Ramos (cell line): Measurements from ENCODE around the gene MXD3.

Experiments used
- in situ Hi-C: fragments of 300-500 bp; cut with MboI; formaldehyde crosslinking; loops from one replicate; pipeline ENCODE4 v1.14.3; 2022; ENCODE audit warnings: low sequenced_read_pairs; ENCODE audit not compliant: unreplicated experiment

Gene MXD3

GRCh38 chr5:177327539-177328522, 16.1 kb upstream of the MXD3 start:
- in situ Hi-C loops, result no loop called here

- in situ Hi-C loops, result no loop called here
Measured at GRCh38 chr5:177325868-177326381, 14.2 kb upstream of the MXD3 start.

GRCh38 chr5:177320879-177321278, 9.2 kb upstream of the MXD3 start:
- in situ Hi-C loops, result no loop called here

- in situ Hi-C loops, result no loop called here
Measured at GRCh38 chr5:177319913-177320588, 8.4 kb upstream of the MXD3 start.

GRCh38 chr5:177317959-177318377, 6.3 kb upstream of the MXD3 start:
- in situ Hi-C loops, result no loop called here

GRCh38 chr5:177316005-177316404, 4.3 kb upstream of the MXD3 start:
- in situ Hi-C loops, result no loop called here

- in situ Hi-C loops, result no loop called here
Measured at GRCh38 chr5:177315411-177315810, 3.7 kb upstream of the MXD3 start.

- in situ Hi-C loops, result loop anchor here (5.0 kb wide), 2 partner anchors 143 to 197 kb away; no protein-coding TSS in a partner anchor
Measured at GRCh38 chr5:177314376-177315342, 3.0 kb upstream of the MXD3 start.

- in situ Hi-C loops, result loop anchor here (5.0 kb wide), 2 partner anchors 144 to 196 kb away; no protein-coding TSS in a partner anchor
Measured at GRCh38 chr5:177313561-177314259, 2.0 kb upstream of the MXD3 start.

GRCh38 chr5:177312649-177313181, 1.0 kb upstream of the MXD3 start:
- in situ Hi-C loops, result loop anchor here (5.0 kb wide), 2 partner anchors 145 to 195 kb away; no protein-coding TSS in a partner anchor

GRCh38 chr5:177311392-177311722, 341 bp downstream of the MXD3 start:
- in situ Hi-C loops, result loop anchor here (5.0 kb wide), 2 partner anchors 146 to 194 kb away; no protein-coding TSS in a partner anchor

GRCh38 chr5:177310757-177311391, 824 bp downstream of the MXD3 start:
- in situ Hi-C loops, result loop anchor here (5.0 kb wide), 2 partner anchors 146 to 194 kb away; no protein-coding TSS in a partner anchor

GRCh38 chr5:177310332-177310731, 1.4 kb downstream of the MXD3 start:
- in situ Hi-C loops, result loop anchor here (5.0 kb wide), 2 partner anchors 147 to 193 kb away; no protein-coding TSS in a partner anchor

- in situ Hi-C loops, result loop anchor here (5.0 kb wide), 2 partner anchors 148 to 192 kb away; no protein-coding TSS in a partner anchor
Measured at GRCh38 chr5:177309351-177310191, 2.1 kb downstream of the MXD3 start.

- in situ Hi-C loops, result no loop called here
Measured at GRCh38 chr5:177308740-177309139, 3.0 kb downstream of the MXD3 start.

- in situ Hi-C loops, result no loop called here
Measured at GRCh38 chr5:177307544-177308363, 3.9 kb downstream of the MXD3 start.
